Muscle of back (tissue), 11 donors: Measurements from ENCODE around the gene DLG5. TPM values are rescaled to one million over a fixed set of nuclear protein-coding genes. Genes with fewer than 3 reads are reported as not detected.

Experiments used
- DNase-seq, 3 donors: peaks; one replicate each; pipeline versions ENCODE4 v3.0.0 to v3.0.0-alpha.2; 2013
- polyA plus RNA-seq, 10 donors: library from polyadenylated mRNA; unstranded; fragments of 120-200 nt; gene quantifications; one replicate each; pipeline ENCODE4 v1.2.1, GENCODE V29; 2013; ENCODE audit not compliant: insufficient read length in 10 of 10

DLG5 gene
- polyA plus RNA-seq, 10 donors = 17.5 to 35.5 (median 20.9) TPM

DNA sequence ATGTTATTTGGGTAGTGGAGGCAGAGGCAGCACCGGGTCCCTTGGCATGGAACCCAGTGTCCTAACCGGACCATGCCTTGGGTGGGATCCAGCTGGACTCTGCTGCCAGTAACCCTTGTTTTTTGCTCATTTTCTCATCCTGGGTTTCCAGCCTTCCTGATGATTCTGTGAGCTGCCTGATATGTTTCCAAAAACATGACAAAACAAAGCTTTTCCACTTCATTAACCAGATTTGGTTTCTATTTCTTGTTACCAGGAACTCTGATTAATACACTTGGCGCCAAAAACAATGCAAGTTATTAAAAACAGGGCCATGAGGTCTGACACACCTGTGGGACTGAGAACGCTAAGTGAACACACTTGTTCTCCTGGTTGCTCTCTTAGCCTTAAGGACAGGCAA lies 32.8 kb upstream of the DLG5 start:
- no peak for DNase-seq

- DNase-seq = no peak
Measured at GRCh38 chr10:77955136-77955535, 28.6 kb upstream of the DLG5 start.

- peak in 1 of 3 donors; percentile 30 for DNase-seq
Measured at GRCh38 chr10:77949167-77949566, 22.6 kb upstream of the DLG5 start.

DNA sequence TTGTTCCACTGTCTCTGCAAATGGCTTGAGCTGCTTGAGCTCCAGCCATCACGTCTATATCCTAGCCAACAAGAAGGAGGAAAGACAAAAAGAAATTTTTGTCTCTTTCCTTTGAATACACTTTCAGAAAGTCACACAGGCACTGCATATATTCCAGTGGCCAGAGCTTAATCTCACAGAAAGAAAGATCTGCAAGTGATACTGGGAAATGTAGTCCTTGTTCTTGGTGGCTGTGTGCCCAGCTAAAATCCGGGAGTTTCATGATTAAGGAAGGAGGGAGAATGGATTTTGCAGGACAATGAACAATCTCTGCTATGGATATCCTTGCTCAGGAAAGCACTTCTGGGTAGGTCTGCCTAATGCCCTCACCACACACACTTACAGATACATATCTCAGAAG lies 19.5 kb upstream of the DLG5 start:
- peak in 1 of 3 donors; percentile 67 for DNase-seq

GRCh38 chr10:77944519-77944918 lies 18.0 kb upstream of the DLG5 start:
- peak in 1 of 3 donors; percentile 88 for DNase-seq

- DNase-seq = peak in 1 of 3 donors; percentile 84
Measured at GRCh38 chr10:77943121-77943901, 16.8 kb upstream of the DLG5 start.

DNA sequence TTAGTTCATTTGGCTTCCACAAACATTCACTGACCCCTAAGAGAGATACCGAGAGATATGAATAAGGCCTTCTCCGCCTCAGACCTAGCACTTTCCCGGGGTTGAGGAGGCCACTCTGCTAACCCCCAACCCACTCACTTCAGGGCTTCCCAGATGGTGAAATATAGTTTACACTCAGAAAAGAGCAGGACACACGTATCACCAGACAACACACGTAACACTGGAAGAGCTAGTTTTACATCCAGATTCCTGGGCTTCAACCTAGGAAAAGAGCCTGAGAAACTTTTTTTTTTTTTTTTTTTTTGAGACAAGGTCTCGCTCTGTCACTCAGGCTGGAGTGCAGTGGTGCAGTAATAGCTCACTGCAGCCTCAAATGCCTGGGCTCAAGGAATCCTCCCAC lies 15.2 kb upstream of the DLG5 start:
- no peak for DNase-seq

DNA sequence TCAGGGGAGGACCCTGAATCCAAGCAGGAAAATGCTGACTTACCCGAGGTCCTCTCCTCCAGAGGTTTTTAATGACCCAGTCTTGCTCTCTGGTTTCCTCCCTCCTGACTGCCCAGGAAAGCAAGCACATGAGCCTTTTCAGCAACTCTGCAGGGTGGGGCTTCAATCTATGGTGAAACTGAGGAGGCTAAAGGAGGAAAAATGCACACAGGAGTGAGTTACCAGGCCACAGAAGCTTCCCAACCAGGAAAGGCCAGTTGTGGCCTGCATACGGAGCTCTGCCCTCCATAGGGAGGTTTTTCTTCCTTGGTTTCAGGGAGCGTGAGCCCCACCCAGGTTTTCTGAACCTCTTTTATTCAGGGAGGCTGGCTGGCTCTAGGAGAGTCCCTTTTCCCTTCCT lies 14.1 kb upstream of the DLG5 start:
- no peak for DNase-seq

GRCh38 chr10:77940225-77940624 lies 13.7 kb upstream of the DLG5 start:
- DNase-seq = no peak

DNA sequence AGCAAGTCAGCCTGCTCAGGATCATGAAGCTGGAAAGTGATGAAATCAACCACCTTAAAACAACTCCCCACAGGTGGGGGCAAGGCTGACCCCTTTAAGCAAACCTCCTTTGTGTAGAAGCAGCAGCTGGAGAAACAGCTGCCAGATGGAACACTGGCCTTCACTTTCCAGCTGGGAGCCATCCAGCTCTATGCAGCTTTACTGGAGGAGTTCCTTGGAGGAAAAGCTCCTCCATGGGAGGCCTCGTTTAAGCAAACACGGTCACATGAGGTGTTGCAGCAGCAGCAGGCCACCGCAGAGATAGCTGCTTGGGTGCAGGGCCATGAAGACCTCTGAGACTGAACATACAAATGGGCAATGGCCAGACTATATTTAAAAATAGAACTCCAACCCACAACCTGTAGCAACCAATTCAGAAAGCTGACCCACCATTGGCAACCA lies 13.0 kb upstream of the DLG5 start:
- peak; percentile 58 to 90 (median 74) for DNase-seq

DNA sequence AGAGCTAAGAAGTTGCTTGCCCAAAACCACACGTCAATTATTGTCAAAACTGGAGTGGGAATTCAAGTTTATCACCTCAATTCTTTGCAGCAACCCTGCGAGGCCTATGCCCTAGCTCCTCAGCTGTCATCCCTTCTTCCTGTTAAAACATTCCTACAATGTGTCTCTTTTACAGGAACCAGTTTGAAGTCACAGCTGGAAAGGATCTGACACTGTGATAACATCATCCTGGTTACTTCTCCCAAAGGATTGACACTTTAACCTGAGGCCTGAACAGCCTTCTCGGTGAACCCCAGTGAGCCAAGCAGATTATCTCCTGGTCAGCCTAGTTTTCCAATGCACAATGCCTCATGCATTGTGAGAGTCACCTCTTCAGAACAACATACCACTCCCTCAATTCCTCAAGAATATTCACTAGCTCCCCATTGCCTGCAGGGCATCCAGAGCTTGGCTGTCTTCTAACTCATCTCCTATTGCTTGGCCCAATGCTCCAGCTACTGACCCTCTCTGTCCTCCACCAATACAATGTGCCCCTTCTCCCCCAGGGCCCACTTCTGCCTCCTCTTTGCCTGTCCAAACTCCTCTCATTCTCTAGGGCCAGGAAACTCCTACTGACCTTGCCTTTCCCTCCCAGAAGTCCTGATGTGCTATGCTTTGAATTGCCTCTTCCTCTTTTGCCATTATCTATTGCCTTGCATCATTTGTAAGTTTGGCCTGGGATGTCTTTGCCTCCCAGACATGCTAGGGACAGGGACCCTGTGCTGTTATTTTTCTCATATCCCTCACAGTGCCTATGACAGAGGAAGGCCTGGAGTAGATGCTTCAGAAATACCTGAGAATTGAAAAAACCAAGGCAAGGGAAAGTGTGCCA lies 10.4 kb upstream of the DLG5 start:
- DNase-seq = no peak

DNA sequence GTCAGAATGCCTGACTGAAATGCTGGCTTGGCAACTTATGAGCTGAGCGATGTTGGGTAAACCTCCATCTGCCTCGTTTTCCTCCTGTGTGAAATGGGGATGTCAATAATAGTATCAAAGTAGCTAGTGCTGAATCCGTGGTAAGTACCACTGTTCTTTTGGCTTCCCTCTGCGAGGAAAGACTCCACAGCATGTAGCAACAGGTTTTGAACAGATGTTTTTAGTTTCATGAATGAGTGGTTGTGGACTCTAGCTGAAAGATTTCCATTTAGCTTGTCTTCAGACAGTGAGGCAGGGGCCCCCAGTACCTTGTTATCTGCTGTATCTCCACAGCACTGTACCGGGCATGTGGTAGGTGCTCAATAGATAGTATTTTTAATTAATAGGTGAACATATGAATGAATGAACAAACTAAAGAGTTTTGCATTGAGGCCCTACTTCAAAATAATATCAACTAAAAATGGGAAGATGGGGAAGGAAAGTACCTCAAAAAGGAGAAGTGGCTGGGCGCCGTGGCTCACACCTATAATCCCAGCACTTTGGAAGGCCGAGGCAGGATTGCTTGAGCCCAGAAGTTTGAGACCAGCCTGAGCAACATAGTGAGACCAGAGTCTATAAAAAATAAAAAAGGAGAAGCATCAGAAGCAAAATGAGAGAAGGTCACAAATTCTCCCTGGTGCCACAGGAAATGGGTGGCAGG lies 5.6 kb upstream of the DLG5 start:
- DNase-seq = no peak

GRCh38 chr10:77927402-77928246 lies 1.1 kb upstream of the DLG5 start:
- DNase-seq = no peak

DNA sequence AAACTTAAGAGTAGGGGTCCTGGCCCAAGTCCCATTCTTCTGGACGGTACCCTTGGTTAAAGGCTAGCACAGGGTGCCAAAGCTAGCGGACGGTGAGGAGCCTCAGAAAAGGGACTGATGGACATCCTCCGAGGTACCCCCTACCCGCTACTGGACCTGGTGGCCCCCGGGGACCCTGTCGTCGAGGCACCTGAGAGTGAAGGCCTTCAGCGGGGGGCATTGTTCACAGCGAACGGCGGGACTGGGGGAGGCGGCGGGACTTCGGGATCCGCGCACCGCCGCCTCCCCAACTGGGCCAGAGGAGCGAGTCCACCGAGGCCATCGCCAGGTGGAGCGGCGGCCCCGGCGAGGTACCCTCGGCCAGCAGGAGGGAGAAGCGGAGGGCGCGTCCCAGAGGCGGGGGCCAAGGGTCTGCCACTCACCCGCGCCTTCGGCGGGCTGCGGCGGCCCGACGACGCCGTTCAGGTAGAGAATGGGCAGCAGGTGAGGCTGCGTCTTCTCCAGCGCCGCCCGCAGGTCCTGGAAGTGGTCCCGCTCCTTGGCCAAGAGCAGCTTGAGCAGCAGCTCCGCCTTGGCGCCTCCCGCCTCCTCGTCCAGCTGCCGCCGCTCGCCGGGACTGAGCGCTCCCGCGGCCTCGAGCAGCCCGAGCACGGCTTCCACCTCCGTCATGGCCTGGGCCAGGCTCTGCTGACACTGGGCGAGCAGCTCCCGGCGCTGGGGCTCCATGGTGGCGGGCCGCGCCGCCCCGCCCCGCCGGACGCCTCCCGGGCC lies 575 bp downstream of the DLG5 start:
- DNase-seq = peak in 2 of 3 donors; percentile 46 to 81

DNA sequence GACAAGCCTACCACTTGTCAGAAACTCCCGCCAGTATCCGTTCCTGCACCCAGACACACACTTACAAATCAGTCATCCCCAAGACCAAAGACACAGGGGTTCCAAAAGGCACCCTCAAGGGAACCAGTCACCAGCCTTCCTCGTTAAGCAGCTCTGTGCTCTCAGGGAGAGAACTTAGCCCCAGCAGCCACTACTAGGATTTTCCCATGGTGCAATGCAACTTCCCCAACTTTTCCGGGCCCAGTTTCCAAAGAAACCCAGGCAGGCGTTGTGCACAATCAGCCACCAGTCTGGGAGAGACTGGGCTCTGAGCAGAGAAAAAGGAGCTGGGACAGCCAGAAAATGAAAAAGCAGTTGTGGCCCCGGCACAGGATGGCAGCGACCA lies 1.2 kb downstream of the DLG5 start:
- DNase-seq = peak in 2 of 3 donors; percentile 48 to 77

DNA sequence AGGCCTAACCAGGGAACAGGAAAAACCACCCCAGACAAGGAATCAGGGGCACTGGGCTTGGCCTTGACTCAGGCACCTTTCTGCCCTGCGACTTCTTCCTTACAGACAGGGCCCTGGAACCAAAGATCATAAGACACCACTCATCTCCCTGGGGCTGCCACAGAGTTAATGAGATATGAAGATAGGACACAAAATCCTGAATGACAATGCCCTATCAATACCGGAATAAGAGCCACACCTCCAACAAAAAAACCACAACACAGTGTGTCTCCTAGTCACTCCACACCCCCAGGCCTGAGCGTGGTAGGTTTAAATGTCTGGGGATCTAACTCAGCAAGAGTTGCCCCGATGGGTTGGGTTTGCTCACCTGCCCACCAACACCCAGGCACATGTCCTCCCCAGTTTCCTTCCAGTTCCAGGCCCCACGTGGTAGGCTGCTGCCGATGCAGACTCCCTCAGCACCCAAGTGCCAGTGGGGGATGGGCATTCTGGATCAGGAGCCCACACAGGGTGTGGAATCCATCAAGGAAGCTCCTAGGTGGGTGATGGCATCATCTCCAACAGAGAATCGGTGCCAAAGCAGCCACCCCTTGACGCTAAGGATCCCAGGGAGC lies 3.9 kb downstream of the DLG5 start:
- DNase-seq = no peak

GRCh38 chr10:77922055-77922454 lies 4.5 kb downstream of the DLG5 start:
- DNase-seq = no peak

- DNase-seq = no peak
Measured at GRCh38 chr10:77921395-77921794, 5.2 kb downstream of the DLG5 start.

DNA sequence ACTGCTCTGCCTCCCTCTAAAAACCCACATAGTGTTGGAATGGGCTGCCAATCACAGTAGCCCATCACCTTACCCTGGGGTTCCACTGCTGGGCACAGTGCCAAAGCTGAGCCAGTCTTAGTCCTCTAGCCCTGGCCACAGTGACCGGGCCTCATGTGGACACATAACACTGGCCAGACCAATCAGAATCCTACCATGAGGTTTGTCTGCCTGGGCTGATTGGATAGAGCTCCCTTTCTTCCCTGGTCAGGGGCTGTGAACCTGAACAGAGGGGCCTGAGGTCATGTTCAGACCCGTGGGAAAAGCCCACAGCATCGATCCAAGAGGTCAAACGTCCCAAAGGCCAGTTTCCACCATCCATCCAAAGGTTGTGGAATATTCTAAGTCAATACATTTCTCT lies 6.1 kb downstream of the DLG5 start:
- no peak for DNase-seq

GRCh38 chr10:77919713-77920108 lies 6.8 kb downstream of the DLG5 start:
- DNase-seq = peak in 1 of 3 donors; percentile 34
